ENCODE data around the gene NLRP1.

DNA sequence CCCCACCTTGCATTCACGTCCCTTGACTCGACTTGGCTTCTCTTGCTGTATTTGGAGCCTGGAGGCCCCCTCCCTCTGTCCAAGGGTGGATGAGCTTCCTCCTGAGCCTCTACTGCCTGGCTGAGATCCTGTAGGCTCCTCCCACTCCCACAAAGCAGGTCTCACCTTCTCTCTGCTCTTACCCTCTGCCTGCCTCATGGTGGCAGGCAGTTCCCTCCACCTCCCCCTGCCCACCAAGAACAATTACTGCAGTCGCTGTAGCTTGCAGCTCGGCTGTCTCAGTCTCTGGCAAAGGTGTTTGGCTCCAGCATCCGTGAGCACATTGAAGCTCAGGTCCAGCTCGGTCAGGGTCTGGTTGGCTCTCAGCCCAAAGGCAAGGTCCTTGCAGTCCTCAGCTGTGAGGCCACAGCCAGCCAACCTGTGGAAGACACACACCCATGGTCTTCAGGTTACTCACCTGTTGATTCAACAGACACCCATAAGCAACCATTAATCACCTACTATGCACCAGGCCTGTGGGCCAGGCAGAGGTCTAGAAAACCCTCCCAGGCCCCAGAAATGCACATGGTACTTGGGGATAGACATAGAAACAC lies 42.6 kb downstream of the NLRP1 start:
- TF ChIP-seq POLR2A (IDR thresholded peaks at IDR 0.05; ENCODE audit: low read length) (no peak), GATA1 (IDR thresholded peaks at IDR 0.05; ENCODE audit: low read depth, low read length) (no peak)
